CD4-positive, alpha-beta T cell treated with Interleukin-17A for 1 hour (primary cell): ENCODE measurements around the gene CERS6.
A peak's percentile ranks its signal among the peaks of the same experiment; 100 is the strongest.
"Not testable (repeated sequence)": the region's sequence is repeated elsewhere in the genome, so short reads cannot be mapped to it uniquely, and the experiment has no call there.

Experiments used
- DNase-seq: peaks from one replicate; pipeline ENCODE4 v3.0.0-alpha.2; 2020

CERS6 gene

GRCh38 chr2:168455645-168456520 lies at the start of gene CERS6:
TSS of gene CERS6 (plus strand) at chr2:168456272. CDS start at chr2:168456449, 177 bp downstream.
- DNase-seq, result peak; percentile 77

- DNase-seq, result not testable (repeated sequence)
Observed at GRCh38 chr2:168412301-168412700, 43.8 kb upstream of the CERS6 start.

- DNase-seq, result peak; percentile 12
Observed at GRCh38 chr2:168413101-168413500, 43.0 kb upstream of the CERS6 start.

GRCh38 chr2:168416555-168416954 lies 39.5 kb upstream of the CERS6 start:
- DNase-seq, result no peak

GRCh38 chr2:168422584-168422983 lies 33.5 kb upstream of the CERS6 start:
- DNase-seq, result no peak

GRCh38 chr2:168424112-168424951 lies 31.7 kb upstream of the CERS6 start:
- no peak for DNase-seq

- no peak for DNase-seq
Observed at GRCh38 chr2:168424971-168425370, 31.1 kb upstream of the CERS6 start.

GRCh38 chr2:168426861-168427260 lies 29.2 kb upstream of the CERS6 start:
- DNase-seq, result no peak

- no peak for DNase-seq
Observed at GRCh38 chr2:168427451-168427850, 28.6 kb upstream of the CERS6 start.

- no peak for DNase-seq
Observed at GRCh38 chr2:168428431-168428830, 27.6 kb upstream of the CERS6 start.

GRCh38 chr2:168429988-168430387 lies 26.1 kb upstream of the CERS6 start:
- DNase-seq, result no peak

GRCh38 chr2:168430431-168430830 lies 25.6 kb upstream of the CERS6 start:
- DNase-seq, result no peak

- DNase-seq, result no peak
Observed at GRCh38 chr2:168431301-168432024, 24.6 kb upstream of the CERS6 start.

GRCh38 chr2:168432100-168432499 lies 24.0 kb upstream of the CERS6 start:
- no peak for DNase-seq

- DNase-seq, result peak; percentile 32
Observed at GRCh38 chr2:168432565-168433186, 23.4 kb upstream of the CERS6 start.

- no peak for DNase-seq
Observed at GRCh38 chr2:168433527-168433926, 22.5 kb upstream of the CERS6 start.

GRCh38 chr2:168434146-168434545 lies 21.9 kb upstream of the CERS6 start:
- no peak for DNase-seq

- no peak for DNase-seq
Observed at GRCh38 chr2:168436840-168437239, 19.2 kb upstream of the CERS6 start.

GRCh38 chr2:168438553-168438952 lies 17.5 kb upstream of the CERS6 start:
- no peak for DNase-seq

- no peak for DNase-seq
Observed at GRCh38 chr2:168439536-168439935, 16.5 kb upstream of the CERS6 start.

- no peak for DNase-seq
Observed at GRCh38 chr2:168441214-168441872, 14.7 kb upstream of the CERS6 start.

GRCh38 chr2:168443818-168444217 lies 12.3 kb upstream of the CERS6 start:
- DNase-seq, result no peak
